Skeletal muscle cell (primary cell): Measurements from ENCODE around the gene PSPC1.
A peak's percentile ranks its signal among the peaks of the same experiment; 100 is the strongest.
"Not testable (repeated sequence)": the region's sequence is repeated elsewhere in the genome, so short reads cannot be mapped to it uniquely, and the experiment has no call there.

Experiments used
- DNase-seq: peaks from one replicate; pipeline ENCODE4 v3.0.0-alpha.2; 2010; ENCODE audit warnings: low read depth
- H3K4me3 ChIP-seq: 2 replicates; pipeline ENCODE4 v1.5.1; 2011; ENCODE audit warnings: low read depth, mild to moderate bottlenecking, control low read depth, low read length, moderate library complexity

PSPC1 gene, protein sequence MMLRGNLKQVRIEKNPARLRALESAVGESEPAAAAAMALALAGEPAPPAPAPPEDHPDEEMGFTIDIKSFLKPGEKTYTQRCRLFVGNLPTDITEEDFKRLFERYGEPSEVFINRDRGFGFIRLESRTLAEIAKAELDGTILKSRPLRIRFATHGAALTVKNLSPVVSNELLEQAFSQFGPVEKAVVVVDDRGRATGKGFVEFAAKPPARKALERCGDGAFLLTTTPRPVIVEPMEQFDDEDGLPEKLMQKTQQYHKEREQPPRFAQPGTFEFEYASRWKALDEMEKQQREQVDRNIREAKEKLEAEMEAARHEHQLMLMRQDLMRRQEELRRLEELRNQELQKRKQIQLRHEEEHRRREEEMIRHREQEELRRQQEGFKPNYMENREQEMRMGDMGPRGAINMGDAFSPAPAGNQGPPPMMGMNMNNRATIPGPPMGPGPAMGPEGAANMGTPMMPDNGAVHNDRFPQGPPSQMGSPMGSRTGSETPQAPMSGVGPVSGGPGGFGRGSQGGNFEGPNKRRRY

GRCh38 chr13:19782727-19783682, at the start of gene PSPC1:
TSS of gene PSPC1 (minus strand) at chr13:19782945. CDS start at chr13:19782757, 188 bp downstream.
- peak within 1 kb of the TSS; percentile 91 for H3K4me3 ChIP-seq
- DNase-seq, result peak; percentile 78

DNA sequence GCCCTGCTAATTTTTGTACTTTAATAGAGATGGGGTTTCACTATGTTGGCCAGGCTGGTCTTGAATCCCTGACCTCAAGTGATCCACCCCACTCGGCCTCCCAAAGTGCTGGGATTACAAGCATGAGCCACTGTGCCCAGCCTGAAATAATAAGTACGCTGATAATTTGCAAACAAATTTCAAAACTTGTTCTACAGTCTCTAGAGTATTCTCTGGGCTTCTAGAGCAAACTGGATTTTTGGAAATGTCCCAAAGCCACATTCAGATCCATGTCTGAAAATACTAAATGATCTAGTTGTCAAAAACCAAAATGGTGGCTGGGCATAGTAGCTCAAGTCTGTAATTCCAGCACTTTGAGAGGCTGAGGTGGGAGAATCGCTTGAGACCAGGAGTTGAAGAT, 39.9 kb upstream of the PSPC1 start:
- DNase-seq, result no peak
- H3K4me3 ChIP-seq, result no peak overlapping the region

- no peak for DNase-seq
- no peak overlapping the region for H3K4me3 ChIP-seq
Observed at GRCh38 chr13:19818223-19818842, 35.6 kb upstream of the PSPC1 start.

DNA sequence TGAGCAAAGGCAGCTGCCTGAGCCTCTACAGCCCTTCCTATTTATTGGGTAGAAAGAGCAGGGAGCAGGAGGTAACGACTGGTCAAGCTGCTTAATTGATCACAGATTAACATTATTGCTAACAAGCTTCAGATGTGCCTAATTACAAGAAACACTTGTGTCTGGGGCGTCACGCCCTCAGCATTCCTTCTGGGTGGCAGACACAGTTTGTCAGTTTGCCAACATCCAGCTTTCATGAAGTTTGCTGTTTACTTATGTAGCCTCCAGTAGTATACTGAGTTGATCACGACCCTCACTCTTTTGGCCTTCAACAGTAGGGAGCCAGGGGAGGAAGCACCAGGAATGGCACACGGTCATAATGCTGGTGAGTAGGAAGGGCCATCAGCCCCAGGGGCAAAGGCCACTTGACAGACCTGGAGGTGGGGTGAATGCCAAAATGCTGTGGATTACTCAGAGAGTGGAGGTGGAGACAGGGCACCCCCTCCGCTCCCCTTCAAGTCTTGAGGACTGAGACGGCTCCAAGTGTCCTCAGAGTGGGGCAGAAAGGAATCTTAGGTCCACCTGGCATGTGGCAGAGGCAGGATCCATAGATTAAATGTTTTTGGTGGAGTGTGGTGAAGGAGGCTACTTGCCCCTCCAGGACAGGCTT, 34.9 kb upstream of the PSPC1 start:
- no peak for DNase-seq
- H3K4me3 ChIP-seq, result no peak overlapping the region

DNA sequence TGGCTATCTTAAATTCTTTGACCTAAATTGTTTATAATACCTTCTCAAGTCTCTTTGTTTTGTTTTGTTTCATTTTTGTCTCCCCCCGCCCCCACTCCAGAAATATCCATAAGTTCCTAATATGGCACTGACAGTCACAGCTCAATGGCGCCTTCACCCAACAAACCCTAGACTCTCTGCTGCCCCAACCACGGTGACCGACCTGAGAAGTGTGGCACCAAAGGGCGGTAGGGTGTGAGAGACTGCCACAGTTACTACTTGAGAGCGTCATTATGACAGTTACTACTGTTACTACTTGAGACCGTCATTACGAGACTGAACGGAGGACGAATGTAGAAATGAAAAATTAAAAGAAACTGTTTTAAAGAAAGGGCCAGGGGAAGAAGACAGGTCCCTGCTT, 34.4 kb upstream of the PSPC1 start:
- DNase-seq, result no peak
- H3K4me3 ChIP-seq, result no peak overlapping the region

DNA sequence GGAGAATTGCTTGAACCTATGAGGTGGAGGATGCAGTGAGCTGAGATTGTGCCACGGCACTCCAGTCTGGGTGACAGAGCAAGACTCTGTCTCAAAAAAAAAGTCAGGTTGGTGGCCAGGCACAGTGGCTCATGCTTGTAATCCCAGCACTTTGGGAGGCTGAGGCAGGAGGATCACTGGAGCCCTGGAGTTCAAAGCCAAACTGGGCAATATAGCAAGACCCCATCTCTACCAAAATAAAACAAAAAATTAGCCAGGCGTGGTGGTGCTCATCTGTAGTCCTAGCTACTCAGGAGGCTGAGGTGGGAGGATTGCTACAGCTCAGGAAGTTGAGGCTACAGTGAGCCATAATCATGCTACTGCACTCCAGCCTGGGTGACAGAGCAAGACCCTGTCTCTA, 33.1 kb upstream of the PSPC1 start:
- H3K4me3 ChIP-seq, DNase-seq: not testable (repeated sequence)

DNA sequence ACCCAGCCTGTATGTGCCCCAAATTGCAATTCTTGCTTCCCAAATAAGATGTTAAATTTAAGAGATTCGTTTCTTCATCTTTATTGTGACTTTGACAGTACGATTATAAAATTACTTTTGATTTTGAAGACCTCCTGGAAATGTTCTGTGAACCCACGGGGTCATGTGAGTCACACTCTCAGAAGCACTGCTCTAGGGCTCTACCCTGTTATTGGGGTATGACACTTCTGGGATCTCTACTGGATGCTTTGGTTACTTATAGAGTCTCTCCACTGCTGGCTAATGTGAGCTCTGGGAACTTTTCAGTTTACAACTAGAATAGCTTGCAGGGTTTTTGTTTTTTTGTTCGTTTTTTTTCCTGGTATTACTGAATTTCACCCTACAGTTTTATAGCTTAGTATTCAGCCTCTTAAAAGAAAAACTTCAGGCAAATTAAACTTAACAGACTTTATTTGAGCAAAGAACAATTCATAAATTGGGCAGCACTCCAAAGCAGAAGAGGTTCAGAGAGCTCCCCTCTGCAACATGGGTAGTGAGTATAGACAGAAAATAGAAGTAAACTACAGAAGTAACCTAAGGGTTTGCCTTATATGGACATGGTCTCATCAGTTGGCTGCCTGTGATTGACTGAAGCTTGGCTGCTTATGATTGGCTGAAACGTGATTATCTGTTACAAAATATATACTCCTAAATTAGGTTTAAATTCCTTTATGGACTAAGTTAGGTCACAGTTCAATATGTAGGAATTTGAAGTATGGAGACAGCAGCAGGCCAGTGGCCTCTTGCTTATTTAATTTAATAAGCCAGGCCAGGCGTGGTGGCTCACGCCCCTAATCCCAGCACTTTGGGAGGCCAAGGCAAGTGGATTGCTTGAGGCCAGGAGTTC, 28.5 kb upstream of the PSPC1 start:
- DNase-seq, result no peak
- no peak overlapping the region for H3K4me3 ChIP-seq

DNA sequence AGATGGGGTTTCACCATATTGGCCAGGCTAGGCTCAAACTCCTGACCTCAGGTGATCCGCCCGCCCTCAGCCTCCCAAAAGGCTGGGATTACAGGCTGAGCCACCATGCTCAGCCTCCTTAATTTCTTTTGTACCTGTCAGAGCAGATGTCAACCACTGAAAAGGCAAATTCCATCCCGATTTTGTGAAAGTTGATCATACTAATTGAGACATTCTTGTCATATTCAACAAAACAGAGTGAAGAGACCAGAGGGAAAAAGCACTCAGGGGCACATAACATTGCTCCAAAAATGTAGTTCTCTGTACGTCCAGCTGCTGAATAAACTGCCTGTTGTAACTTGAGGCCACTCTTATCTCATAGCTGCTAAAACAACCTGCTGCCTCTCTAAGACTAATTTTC, 27.4 kb upstream of the PSPC1 start:
- DNase-seq, result no peak
- H3K4me3 ChIP-seq, result no peak overlapping the region

DNA sequence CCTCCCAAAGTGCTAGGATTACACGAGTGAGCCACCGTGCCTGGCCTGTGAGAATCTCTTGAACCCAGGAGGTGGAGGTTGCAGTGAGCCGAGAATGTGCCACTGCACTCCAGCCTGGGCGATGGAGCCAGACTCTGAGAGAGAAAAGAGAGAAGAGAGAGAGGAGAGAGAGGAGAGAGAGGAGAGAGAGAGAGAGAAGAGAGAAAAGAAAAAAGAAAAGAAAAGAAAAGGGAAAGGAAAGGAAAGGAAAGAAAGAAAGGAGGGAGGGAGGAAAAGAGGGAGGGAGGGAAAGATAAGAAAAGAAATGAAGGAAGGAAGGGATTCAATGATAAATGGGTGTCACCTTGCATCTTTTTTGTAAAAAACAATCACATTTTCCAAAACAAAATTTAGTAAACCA, 23.0 kb upstream of the PSPC1 start:
- no peak overlapping the region for H3K4me3 ChIP-seq
- DNase-seq, result no peak

DNA sequence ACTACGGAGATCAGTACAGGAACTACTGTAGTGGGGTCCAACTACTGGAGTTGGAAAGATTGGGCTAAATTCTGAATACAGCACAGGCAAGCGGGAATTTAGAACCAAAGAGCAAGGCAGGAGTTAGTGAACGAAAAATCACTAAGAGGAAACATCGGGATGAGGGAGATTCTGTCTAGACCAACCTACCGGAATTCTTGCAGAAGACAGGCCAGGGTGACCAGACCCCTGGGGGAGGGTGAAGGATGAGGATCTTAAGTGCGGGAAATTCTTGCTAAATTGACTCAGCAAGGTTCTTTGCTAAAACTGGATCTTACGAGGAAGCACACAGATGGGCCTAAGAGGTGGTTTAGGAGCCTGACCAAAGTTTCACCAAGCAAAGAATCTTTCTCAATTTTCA, 13.2 kb upstream of the PSPC1 start:
- no peak overlapping the region for H3K4me3 ChIP-seq
- DNase-seq, result no peak

DNA sequence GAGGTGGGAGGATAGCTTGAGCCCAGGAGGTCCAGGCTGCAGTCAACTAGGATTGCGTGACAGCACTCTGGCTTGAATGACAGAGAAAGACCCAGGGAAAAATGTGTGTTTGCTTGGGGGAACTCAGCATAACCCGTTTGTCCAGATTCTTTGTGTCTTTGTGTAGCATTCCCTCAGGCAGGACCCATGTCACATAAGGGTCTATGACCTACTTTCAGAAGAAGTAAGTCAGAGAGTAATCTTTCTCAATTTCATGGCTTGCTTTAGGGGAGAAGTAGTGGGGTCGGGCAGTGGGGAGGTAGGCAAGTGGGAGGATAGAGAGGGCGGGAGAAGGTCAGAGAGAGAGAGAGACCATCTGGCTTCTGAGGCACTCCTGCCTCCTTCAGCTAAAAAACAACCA, 11.9 kb upstream of the PSPC1 start:
- H3K4me3 ChIP-seq, result no peak overlapping the region
- no peak for DNase-seq

DNA sequence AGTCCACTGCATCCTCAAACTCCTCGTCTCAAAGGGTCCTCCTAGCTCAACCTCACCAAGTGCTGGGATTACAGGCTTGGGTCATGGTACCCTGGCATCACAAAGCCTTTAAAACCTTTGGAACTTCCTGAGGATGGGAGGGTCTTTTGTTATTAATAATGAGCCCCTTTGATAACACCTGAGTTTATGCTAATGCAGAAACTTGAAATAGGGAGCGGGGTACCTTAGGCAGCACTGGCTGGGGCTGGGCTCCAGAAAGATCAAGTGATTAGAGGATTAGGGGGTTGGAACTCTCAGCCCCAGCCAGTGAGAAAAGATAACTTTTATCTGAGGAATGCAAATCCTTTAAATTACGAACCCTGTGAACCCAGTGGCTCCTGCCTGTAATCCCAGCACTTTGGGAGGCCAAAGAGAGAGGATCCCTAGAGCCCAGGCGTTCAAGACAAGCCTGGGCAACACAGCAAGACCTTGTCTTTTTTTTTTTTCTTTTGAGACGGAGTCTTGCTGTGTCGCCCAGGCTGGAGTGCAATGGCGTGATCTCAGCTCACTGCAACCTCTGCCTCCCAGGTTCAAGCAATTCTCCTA, 9.3 kb upstream of the PSPC1 start:
- H3K4me3 ChIP-seq, result no peak overlapping the region
- no peak for DNase-seq

DNA sequence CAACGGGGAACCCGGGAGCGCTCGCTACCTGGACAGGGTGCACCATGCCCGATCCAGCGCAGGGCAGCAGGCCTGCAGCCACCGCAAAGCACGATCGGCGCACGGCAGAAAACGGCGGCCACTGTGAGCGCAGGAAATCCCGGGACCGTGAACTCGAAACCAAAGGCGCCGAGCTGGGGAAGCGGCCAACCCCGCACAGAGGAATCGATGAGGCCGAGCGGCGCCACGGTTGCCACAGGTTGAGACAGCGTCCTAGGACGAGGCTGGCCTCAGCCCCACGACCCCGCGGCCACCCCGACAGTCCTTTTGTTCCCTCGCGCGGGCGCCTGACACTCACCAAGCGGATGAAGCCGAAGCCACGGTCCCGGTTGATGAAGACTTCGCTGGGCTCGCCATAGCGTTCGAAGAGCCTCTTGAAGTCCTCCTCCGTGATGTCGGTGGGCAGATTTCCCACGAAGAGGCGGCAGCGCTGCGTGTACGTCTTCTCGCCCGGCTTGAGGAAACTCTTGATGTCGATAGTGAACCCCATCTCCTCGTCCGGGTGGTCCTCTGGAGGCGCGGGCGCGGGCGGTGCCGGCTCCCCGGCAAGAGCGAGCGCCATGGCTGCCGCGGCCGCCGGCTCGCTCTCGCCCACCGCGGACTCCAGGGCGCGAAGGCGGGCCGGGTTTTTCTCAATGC, 557 bp downstream of the PSPC1 start:
- H3K4me3 ChIP-seq, result peak overlapping the region; percentile 91
- DNase-seq, result peak; percentile 14

DNA sequence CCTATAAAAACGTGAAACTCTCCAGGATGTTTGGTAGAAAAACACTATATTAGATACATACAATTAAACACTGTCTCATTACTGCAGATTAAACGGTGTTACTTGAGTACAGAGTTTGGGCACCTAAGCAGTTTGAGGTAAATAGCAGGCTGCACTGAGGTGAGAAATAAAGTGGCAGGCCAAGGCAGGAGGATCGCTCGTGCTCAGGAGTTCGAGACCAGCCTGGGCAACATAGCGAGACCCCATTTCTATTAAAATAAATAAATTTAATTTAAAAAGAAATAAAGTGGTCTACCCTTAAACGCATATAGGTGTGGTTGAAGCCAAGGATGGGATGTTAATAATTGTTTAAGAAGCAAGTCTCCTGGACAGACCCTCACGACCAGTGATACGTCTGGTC, 1.2 kb downstream of the PSPC1 start:
- H3K4me3 ChIP-seq, result peak overlapping the region; percentile 91
- no peak for DNase-seq

DNA sequence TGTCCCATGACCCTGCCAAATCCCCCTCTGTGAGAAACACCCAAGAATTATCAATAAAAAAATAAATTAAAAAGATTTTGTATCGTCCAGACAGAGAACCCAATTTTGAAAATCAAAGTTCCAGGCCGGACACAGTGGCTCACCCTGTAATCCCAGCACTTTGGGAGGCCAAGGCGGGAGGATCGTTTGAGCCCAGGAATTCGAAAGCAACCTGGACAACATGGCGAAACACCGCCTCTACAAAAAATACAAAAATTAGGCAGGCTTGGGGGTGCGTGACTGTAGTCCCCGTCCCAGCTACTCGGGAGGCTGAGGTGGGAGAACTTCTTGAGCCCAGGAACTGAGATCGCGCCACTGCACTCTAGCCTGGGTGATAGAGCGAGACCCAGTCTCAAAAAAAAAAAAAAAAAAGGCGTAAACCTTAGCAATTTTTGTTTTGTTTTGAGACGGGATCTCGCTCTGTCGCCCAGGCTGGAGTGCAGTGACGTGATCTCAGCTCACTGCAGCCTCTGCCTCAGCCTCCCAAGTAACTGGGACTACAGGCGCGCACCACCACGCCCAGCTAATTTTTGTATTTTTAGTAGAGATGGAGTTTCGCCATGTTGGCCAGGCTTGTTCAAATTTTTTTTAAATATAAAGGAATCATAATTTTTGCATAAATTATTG, 1.9 kb downstream of the PSPC1 start:
- peak overlapping the region; percentile 91 for H3K4me3 ChIP-seq
- not testable (repeated sequence) for DNase-seq

- no peak overlapping the region for H3K4me3 ChIP-seq
- DNase-seq, result no peak
Observed at GRCh38 chr13:19772306-19772705, 10.4 kb downstream of the PSPC1 start.

DNA sequence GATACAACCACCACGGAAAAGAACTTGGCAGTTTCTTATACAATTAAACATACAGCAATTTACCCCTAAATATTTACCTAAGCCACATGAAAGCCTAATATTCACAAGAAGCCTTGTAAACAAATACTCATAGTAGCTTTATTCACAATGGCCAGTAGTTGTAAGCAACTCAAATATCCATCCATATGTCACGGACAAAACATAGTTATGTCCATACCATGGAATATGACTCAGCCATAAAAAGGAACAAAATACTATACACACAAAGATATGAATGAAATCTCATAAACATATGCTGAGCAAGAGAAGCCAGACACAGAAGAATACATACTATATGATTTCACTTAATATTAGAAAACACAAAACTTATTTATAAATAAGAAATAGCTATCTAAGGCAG, 12.9 kb downstream of the PSPC1 start:
- no peak for DNase-seq
- no peak overlapping the region for H3K4me3 ChIP-seq
